HFFc6 (cell line): ENCODE data around the gene PTTG1IP2. TPM values are rescaled to one million over a fixed set of nuclear protein-coding genes. Genes with fewer than 3 reads are reported as not detected.

Source experiments
- DNase-seq: peaks from one replicate; pipeline ENCODE4 v3.0.0-alpha.2; 2018
- H3K27ac Mint-ChIP-seq: 2 replicates; pipeline ENCODE4 v1.8.0; 2020; ENCODE audit warnings: mild to moderate bottlenecking, mixed read lengths
- H3K27me3 Mint-ChIP-seq: 2 replicates; pipeline ENCODE4 v1.8.0; 2021; ENCODE audit warnings: mild to moderate bottlenecking, moderate library complexity, mixed read lengths; ENCODE audit not compliant: insufficient read depth
- H3K36me3 Mint-ChIP-seq: 2 replicates; pipeline ENCODE4 v1.8.0; 2021; ENCODE audit warnings: low read depth, mixed read lengths
- H3K4me1 Mint-ChIP-seq: 2 replicates; pipeline ENCODE4 v1.8.0; 2020; ENCODE audit warnings: low read depth, mixed read lengths
- H3K4me3 Mint-ChIP-seq: 2 replicates; pipeline ENCODE4 v1.8.0; 2020; ENCODE audit warnings: mild to moderate bottlenecking, moderate library complexity, mixed read lengths
- H3K9me3 Mint-ChIP-seq: 2 replicates; pipeline ENCODE4 v1.8.0; 2020; ENCODE audit warnings: mild to moderate bottlenecking, mixed read lengths
- CTCF ChIP-seq: fragments of 200-600 bp; sonication (generic); IDR thresholded peaks from 2 replicates; pipeline ENCODE4 v1.5.0; 2021; ENCODE audit warnings: antibody characterized with exemption, mild to moderate bottlenecking
- total RNA-seq, 6 experiments: library from RNA; stranded (reverse); fragmentation: NEBNext Ultra II Directional; extraction: Animal tissue kit (Norgen Biotek cat#: 25700); gene quantifications; 2 replicates in 1 of 6; 3 replicates in 5 of 6; pipeline ENCODE4 v1.2.3, GENCODE V29; 2021

Gene PTTG1IP2
- total RNA-seq, 6 experiments from 2014 or later, result not detected

- peaks cover 18% of the 10 kb centered on the region for H3K36me3 Mint-ChIP-seq
- no peak for DNase-seq
- peaks cover 26% of the 10 kb centered on the region for H3K9me3 Mint-ChIP-seq
- no peak overlapping the region for H3K27ac Mint-ChIP-seq
- peaks cover 7% of the 10 kb centered on the region; the same call in 1 of the 2 replicates for H3K4me1 Mint-ChIP-seq
- H3K4me3 Mint-ChIP-seq, result no peak overlapping the region
- TF ChIP-seq CTCF, result no peak
- H3K27me3 Mint-ChIP-seq, result no peaks in the 10 kb centered on the region; the same call in 1 of the 2 replicates
Observed at GRCh38 chr7:90465816-90466215, 3.6 kb upstream of the PTTG1IP2 start.

DNA sequence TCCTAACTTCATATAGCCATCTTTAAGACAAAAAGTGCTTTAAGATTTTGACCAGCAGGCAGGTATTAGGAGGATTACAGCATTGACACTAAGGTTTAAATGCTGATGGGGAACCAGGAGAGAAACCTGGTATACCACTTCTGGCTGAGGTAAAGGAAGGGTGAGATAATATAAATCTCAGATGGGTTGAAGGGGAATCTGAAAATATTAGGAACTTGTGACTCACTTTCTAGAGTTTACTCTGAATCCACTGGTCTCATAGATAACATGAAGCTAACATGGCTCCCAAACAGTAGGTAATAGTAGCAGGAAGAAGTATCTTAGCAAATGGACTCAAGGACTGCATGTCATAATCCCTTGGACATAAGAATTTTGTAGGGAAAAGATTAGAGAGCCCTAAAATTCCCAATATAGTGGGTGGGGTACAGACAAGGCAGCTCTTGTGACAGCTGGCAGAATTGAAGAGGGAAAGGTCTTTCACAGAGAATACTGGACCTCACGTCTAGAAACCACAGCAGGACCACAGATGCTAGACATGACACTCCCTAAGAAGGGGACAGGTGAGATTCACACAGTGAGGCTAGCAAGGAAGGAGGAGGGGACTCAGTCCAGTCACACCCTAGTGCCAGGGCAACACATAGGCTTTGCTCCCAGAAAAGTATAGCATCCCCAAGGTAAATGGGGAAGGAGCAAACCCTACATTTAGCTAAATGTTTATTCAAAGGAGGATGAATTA, 3.5 kb downstream of the PTTG1IP2 start:
- Mint-ChIP-seq H3K4me3 (no peak overlapping the region), H3K27ac (no peak overlapping the region), H3K36me3 (peaks cover 4% of the 10 kb centered on the region; the same call in 1 of the 2 replicates), H3K4me1 (peaks cover 21% of the 10 kb centered on the region), H3K27me3 (no peaks in the 10 kb centered on the region), H3K9me3 (no peaks in the 10 kb centered on the region)
- no peak for TF ChIP-seq CTCF
- DNase-seq, result no peak

- H3K36me3 Mint-ChIP-seq, result peaks cover 4% of the 10 kb centered on the region; the same call in 1 of the 2 replicates
- H3K27me3 Mint-ChIP-seq, result no peaks in the 10 kb centered on the region
- DNase-seq, result no peak
- no peak overlapping the region for H3K4me3 Mint-ChIP-seq
- no peaks in the 10 kb centered on the region for H3K9me3 Mint-ChIP-seq
- TF ChIP-seq CTCF, result no peak
- no peak overlapping the region for H3K27ac Mint-ChIP-seq
- peaks cover 23% of the 10 kb centered on the region for H3K4me1 Mint-ChIP-seq
Observed at GRCh38 chr7:90473814-90474213, 4.4 kb downstream of the PTTG1IP2 start.

DNA sequence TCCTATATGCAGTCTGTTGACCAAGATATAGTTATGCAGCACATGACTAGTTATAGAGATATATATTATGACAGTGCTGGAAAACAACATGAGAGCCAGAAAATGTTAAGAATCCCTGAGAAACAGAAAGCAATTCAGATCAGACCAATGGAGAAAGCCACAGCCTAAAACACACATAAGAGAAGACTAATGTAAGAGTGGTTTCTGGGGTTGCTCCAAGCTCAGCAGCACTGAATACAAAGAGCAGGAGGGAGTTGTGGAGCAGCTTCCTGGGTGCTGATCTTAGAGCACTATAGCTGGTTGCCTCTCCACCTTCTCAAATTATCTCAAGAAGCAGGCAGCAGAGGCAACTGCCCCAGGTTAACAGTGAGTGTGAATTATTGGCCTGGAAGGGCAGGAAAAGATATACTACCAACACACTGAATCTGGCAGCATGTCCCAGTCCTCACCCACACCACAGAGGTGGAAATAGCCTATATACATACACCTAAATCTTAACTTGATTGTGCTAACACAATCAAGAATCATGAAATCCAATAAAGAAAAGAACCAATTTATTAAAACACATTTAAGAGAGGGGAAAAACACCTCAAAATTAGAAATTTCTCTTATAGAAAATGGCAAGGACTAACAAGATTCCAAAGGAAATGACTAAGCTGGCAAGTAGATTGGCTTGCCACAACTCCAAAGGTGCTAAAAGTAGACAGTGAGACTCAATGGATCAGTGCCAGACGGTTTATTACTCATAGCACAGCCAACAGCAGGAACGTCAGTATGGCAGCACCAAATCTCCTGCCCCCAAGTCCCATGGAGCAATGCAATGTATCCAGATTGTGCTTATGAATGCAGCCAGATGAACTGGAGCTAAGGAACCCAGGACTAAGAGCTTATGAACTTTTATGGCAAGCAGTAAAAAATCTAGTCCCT, 5.1 kb downstream of the PTTG1IP2 start:
- peaks cover 4% of the 10 kb centered on the region; the same call in 1 of the 2 replicates for H3K36me3 Mint-ChIP-seq
- peak; percentile 82 for DNase-seq
- H3K27ac Mint-ChIP-seq, result peak overlapping the region; percentile 59
- no peaks in the 10 kb centered on the region for H3K9me3 Mint-ChIP-seq
- H3K27me3 Mint-ChIP-seq, result no peaks in the 10 kb centered on the region
- H3K4me1 Mint-ChIP-seq, result peaks cover 31% of the 10 kb centered on the region
- no peak for TF ChIP-seq CTCF
- H3K4me3 Mint-ChIP-seq, result peak overlapping the region; percentile 9

- no peak overlapping the region for H3K27ac Mint-ChIP-seq
- H3K4me3 Mint-ChIP-seq, result no peak overlapping the region
- H3K9me3 Mint-ChIP-seq, result no peaks in the 10 kb centered on the region
- TF ChIP-seq CTCF, result no peak
- no peaks in the 10 kb centered on the region for H3K36me3 Mint-ChIP-seq
- peak; percentile 9 for DNase-seq
- H3K4me1 Mint-ChIP-seq, result peaks cover 19% of the 10 kb centered on the region
- H3K27me3 Mint-ChIP-seq, result no peaks in the 10 kb centered on the region
Observed at GRCh38 chr7:90483251-90483650, 13.8 kb downstream of the PTTG1IP2 start.
